K562 (cell line): ENCODE results near the gene ZWINT. TPM values are rescaled to one million over a fixed set of nuclear protein-coding genes. Genes with fewer than 3 reads are reported as not detected.

Experiments
- BRD4 ChIP-seq: fragments of 200-600 bp; sonication (generic); IDR thresholded peaks from 2 replicates; pipeline ENCODE4 v1.6.1; 2017; ENCODE audit warnings: inconsistent platforms
- CEBPZ ChIP-seq: fragments of 150-350 bp; IDR thresholded peaks from 2 replicates; pipeline ENCODE4 v1.6.1; 2014; ENCODE audit warnings: low read depth, mild to moderate bottlenecking, low read length, borderline replicate concordance
- DACH1 ChIP-seq: fragments of 450-650 bp; IDR thresholded peaks from 2 replicates; pipeline ENCODE4 v1.6.1; 2018; ENCODE audit not compliant: partially characterized antibody
- GMEB1 ChIP-seq: fragments of 250-450 bp; sonication (Bioruptor Pico); IDR thresholded peaks from 2 replicates; pipeline ENCODE4 v1.4.0; 2020; ENCODE audit warnings: mild to moderate bottlenecking
- HCFC1 ChIP-seq: IDR thresholded peaks from 2 replicates; pipeline ENCODE4 v1.6.1; 2012; ENCODE audit warnings: low read depth, low read length, improper control_type of control experiment
- JUND ChIP-seq, 2 experiments: IDR thresholded peaks; 2 replicates in 1 of 2; 3 replicates in 1 of 2; pipeline ENCODE4 v1.6.1; 2011; ENCODE audit warnings: borderline replicate concordance in 2 of 2, low read depth in 2 of 2, low read length in 2 of 2, improper control_type of control experiment in 1 of 2, missing biosample characterization in 1 of 2, missing genetic modification characterization in 1 of 2, missing genetic modification reagents in 1 of 2
- KLF1 ChIP-seq: fragments of 450-650 bp; IDR thresholded peaks from 2 replicates; pipeline ENCODE4 v1.6.1; 2016; ENCODE audit warnings: missing genetic modification characterization, missing compliant biosample characterization
- MAZ ChIP-seq, 2 experiments: fragments of 450-650 bp in 1 of 2; sonication (generic) in 1 of 2; formaldehyde crosslinking; IDR thresholded peaks in 1 of 2; conservative IDR thresholded peaks in 1 of 2; 2 replicates each; pipeline versions ENCODE4 v1.4.0 to v1.5.0; 2020; ENCODE audit warnings: mild to moderate bottlenecking in 1 of 2, missing genetic modification reagents in 1 of 2
- MCM7 ChIP-seq, 2 experiments: fragments of 450-650 bp; IDR thresholded peaks; 2 replicates each; pipeline ENCODE4 v1.6.1; 2016 to 2018
- NCOA4 ChIP-seq: fragments of 450-650 bp; IDR thresholded peaks from 2 replicates; pipeline ENCODE4 v1.6.1; 2018; ENCODE audit warnings: mild to moderate bottlenecking; ENCODE audit not compliant: partially characterized antibody
- NCOR1 ChIP-seq: fragments of 450-650 bp; IDR thresholded peaks from 2 replicates; pipeline ENCODE4 v1.6.1; 2016; ENCODE audit warnings: mild to moderate bottlenecking, moderate library complexity
- NFYB ChIP-seq: IDR thresholded peaks from 2 replicates; pipeline ENCODE4 v1.6.1; 2011; ENCODE audit warnings: mild to moderate bottlenecking, moderate library complexity; ENCODE audit not compliant: insufficient read length; ENCODE audit errors: extremely low read depth
- NR3C1 ChIP-seq: sonication (generic); formaldehyde crosslinking; IDR thresholded peaks from 2 replicates; pipeline ENCODE4 v1.8.1; 2022; ENCODE audit warnings: missing genetic modification reagents
- POLR2AphosphoS2 ChIP-seq: IDR thresholded peaks from 2 replicates; pipeline ENCODE4 v1.6.1; 2012; ENCODE audit warnings: low read length, improper control_type of control experiment
- RFX7 ChIP-seq: fragments of 250-450 bp; sonication (Bioruptor Pico); IDR thresholded peaks from 2 replicates; pipeline ENCODE4 v1.5.1; 2021; ENCODE audit warnings: mild to moderate bottlenecking
- SIX5 ChIP-seq, 2 experiments: IDR thresholded peaks; 2 replicates each; pipeline ENCODE4 v1.6.1; 2011; ENCODE audit warnings: low read length in 2 of 2, borderline replicate concordance in 1 of 2, low read depth in 1 of 2, mild to moderate bottlenecking in 1 of 2, moderate library complexity in 1 of 2; ENCODE audit not compliant: insufficient read depth in 1 of 2
- SMAD1 ChIP-seq: fragments of 150-350 bp; IDR thresholded peaks from 2 replicates; pipeline ENCODE4 v1.6.1; 2014; ENCODE audit warnings: low read length, low read depth; ENCODE audit not compliant: partially characterized antibody
- SMARCA4 ChIP-seq: fragments of 450-650 bp; IDR thresholded peaks from 2 replicates; pipeline ENCODE4 v1.6.1; 2016
- SUPT5H ChIP-seq: fragments of 450-650 bp; IDR thresholded peaks from 2 replicates; pipeline ENCODE4 v1.6.1; 2016
- THAP7 ChIP-seq: fragments of 250-450 bp; sonication (Bioruptor Pico); IDR thresholded peaks from 2 replicates; pipeline ENCODE4 v1.5.0; 2021
- ZNF23 ChIP-seq: fragments of 250-450 bp; sonication (Bioruptor Pico); IDR thresholded peaks from 2 replicates; pipeline ENCODE4 v1.4.0; 2020; ENCODE audit warnings: mild to moderate bottlenecking
- ZSCAN32 ChIP-seq: fragments of 450-650 bp; formaldehyde crosslinking; IDR thresholded peaks from 2 replicates; pipeline ENCODE4 v1.4.0; 2020; ENCODE audit warnings: mild to moderate bottlenecking, moderate library complexity
- polyA plus RNA-seq, 8 experiments: library from polyadenylated mRNA; depleted of rRNA in 4 of 8; stranded (reverse) in 5 of 8; unstranded in 3 of 8; fragments of >200 nt; fragmentation: Nextera tagmentation in 2 of 8; fragmentation: Illumina TruSeq in 1 of 8; extraction: Ambion mirVana in 2 of 8; extraction: Trizol in 1 of 8; gene quantifications; 2 replicates each; pipeline versions ENCODE4 v1.2.1 to v1.2.3, GENCODE V29; 2011 to 2014; ENCODE audit warnings: inconsistent platforms in 1 of 8, missing spikeins in 1 of 8
- total RNA-seq, 7 experiments: library from RNA; depleted of rRNA in 6 of 7; stranded (reverse); fragments of >200 nt in 6 of 7; fragmentation: Illumina TruSeq in 2 of 7; extraction: Trizol in 2 of 7; gene quantifications; 2 replicates each; pipeline versions ENCODE4 v1.2.1 to v1.2.3, GENCODE V29; 2011 to 2021; ENCODE audit warnings: low replicate concordance in 1 of 7

ZWINT gene
- total and polyA plus RNA-seq, 9 of the 15 experiments (the other 6 are each of a cell fraction or from before 2014, with no cell fraction given) = 122 to 245 (median 160) TPM

GRCh38 chr10:56360967-56361612 is at the start of gene ZWINT (continued):
- no peak for TF ChIP-seq GMEB1 (CRISPR knock-in tag)
- TF ChIP-seq NCOA4 = no peak
- TF ChIP-seq RFX7 (CRISPR knock-in tag) = no peak
- TF ChIP-seq SUPT5H = peak; percentile 94
- no peak for TF ChIP-seq SMARCA4
- no peak for TF ChIP-seq MCM7 (IDR thresholded peaks at IDR 0.05)
- no peak for TF ChIP-seq ZNF23 (CRISPR knock-in tag)
- TF ChIP-seq KLF1 (tag) = no peak
- peak; percentile 37; the same call in 1 of the 2 replicates for TF ChIP-seq JUND (IDR thresholded peaks at IDR 0.05; ENCODE audit: borderline replicate concordance, low read depth, low read length)
- TF ChIP-seq JUND (tag; IDR thresholded peaks at IDR 0.05; ENCODE audit: borderline replicate concordance, low read depth, low read length) = no peak
- TF ChIP-seq CEBPZ = no peak
- TF ChIP-seq BRD4 = no peak
- no peak for TF ChIP-seq ZSCAN32 (CRISPR knock-in tag)
- TF ChIP-seq NCOR1 = no peak
- TF ChIP-seq NFYB = peak; percentile 97
- peak; percentile 37 for TF ChIP-seq SMAD1
- no peak for TF ChIP-seq DACH1
- TF ChIP-seq NR3C1 (CRISPR knock-in tag) = no peak
- TF ChIP-seq POLR2AphosphoS2 = peak; percentile 60; the same call in 1 of the 2 replicates
- TF ChIP-seq SIX5 (IDR thresholded peaks at IDR 0.05; ENCODE audit: borderline replicate concordance in 1 of 2, insufficient read depth in 1 of 2, low read depth in 1 of 2, low read length in 2 of 2) = no peak
- no peak for TF ChIP-seq THAP7 (CRISPR knock-in tag)
- TF ChIP-seq HCFC1 = peak; percentile 38
- 0 out of 4 replicates have a peak, but pooled peaks of 1 of the 2 experiments have one; percentile 27 for TF ChIP-seq MAZ (CRISPR knock-in tag; conservative IDR thresholded peaks at IDR 0.05 in 1 of 2, IDR thresholded peaks at IDR 0.05 in 1 of 2)
